Measurements from ENCODE around the gene MCEMP1.

MCEMP1 gene

DNA sequence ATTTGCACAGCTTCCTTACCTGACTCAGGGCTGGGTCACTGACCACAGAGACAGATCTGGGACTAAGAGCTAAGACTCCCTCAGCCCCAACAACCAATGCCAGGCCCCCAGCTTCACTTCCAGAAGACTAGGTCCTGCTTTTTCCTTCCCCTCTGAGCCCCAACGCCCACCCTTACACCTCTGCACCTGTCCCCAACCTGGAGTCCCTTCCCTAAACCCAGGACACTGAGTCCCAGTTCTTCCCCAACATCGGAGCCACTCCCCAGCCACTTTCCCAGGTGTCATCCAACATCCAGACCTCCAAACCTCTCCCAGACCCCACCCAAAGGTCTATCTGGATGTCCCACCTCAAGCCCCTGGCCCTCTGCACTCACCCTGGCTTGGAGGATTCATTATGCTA, 22.1 kb downstream of the MCEMP1 start:
- no peak for DNase-seq

DNA sequence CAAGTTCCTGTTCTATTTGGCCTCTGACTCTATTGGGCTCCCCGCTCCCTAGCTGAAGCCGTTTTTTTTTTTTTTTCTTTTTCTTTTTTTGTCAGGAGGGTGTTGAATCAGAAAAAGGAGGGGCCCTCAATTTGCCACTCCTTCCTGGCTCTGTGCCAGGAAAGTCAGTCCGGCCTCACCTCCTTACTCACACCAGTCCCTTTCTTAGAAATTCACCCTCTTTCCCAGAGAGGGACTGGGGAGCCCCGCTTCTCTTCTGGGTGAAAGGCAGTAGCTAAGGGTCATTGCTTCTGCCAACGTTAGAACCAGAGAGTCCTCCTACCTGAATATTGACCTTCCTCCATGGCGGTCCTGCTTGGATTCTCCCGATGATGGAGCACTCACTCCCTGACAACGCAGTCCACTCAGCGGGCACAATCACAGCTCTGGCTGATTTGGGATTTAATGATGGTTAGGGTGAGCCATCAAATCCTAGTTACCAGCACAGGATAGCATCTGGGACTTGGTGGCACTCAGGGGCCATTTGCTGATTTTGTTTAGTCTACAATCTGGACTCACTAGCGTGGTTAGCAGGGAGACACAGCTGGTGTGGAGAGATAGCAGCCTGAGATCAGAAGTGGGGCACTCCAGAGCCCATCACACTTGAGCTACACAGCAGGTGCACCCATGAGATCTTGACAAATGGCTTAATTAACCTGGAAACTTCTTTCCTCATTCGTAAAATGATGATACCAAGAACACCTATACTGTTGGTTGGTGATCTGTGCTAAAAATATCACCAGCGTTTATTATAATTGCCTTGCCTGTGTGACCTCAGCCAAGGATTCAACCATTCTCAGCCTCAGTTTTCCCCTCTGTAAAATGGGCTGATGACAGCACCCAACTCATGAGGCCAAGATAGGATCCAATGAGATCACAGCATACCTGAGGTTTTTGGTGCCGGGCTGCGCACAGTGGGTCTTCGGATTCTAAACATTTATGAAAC, 22.8 kb downstream of the MCEMP1 start:
- DNase-seq, result no peak

DNA sequence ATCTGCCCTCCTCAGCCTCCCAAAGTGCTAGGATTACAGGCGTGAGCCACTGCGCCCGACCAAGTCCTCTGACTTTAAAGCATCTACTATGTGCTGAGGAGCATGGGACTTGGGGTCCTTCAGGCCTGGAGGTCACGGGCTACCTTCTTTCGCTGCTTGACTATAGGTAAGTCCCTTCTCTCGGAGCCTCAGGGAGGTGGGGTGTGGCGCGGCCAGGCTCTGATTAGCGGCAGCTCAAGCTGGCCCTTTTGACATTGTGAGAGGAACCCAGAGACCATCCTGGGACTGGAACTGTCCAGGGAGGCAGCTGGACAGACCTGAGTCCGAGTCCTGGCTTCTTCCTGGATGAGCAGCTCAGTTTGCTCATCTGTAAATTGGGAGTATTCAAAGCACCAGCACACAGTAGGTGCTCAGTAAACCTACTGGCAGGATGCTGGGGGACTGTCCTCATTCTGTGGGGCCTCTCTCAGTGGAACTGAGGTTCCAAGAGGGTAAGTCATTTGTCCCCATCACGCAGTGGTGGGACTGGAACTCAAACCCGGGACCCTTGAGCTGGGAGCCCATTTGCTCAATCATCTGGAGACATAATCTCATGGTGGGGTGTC, 24.3 kb downstream of the MCEMP1 start:
- no peak for DNase-seq

DNA sequence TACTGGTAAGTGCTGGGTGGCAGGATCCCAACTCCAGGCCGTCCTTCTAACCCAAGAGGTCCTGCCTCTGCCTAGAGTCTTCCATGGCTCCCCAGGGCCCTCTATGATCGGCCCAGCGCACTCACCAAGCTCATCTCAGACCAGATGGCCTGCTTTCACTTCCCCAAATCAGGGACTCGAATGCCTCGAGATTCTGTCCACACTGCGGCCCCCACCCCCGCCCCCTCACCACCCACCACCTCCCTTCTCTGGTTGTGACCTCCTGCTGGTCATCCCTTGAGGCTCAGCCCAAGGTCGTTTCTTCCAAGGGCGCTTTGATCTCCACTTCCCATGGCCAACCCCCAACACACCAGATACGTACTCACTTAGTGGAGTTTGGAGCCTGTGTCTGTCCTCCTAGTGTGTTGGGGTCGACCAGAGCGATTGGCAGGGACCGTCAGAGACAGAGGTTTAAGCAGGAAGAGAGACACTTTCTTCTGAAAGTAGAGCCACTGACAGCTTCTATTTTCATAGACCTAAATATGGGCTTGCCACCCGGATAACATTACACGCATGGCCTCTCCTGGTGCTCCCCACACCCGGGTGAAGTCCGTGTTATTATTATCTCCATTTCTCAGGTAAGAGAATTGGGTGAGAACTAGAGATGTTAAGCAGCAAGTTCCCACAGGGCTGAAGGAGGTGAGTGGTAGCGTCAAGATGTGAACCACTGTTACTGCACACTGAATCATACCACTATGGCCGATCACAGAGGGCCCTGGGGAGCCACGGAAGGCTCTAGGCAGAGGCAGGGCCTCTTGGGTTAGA, 25.0 kb downstream of the MCEMP1 start, which contains the start of gene FCER2:
TSS of gene FCER2 (minus strand) at position 478 of the 804 bp plus-strand sequence. CDS start 2,371 bp downstream, outside the sequence.
- no peak for DNase-seq

DNA sequence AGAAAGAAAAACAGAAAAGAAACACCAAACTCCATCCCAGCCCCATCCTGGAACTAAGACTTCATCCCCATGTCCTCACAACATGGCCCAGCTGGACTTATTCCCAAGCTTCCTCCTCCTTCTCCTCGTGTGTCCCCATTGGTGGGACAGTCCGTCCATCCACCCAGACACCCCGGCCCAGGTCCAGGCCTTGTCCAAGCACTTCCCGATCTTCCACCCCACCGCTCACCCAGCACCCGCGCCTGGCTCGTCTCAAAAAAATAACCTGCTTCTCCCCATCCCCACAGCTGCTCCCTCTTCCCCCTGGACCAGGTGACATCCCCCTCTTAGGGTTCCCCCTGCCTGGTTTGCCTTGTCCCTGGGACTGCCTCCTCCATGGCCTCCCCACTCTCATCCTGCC, 26.4 kb downstream of the MCEMP1 start:
- no peak for DNase-seq

DNA sequence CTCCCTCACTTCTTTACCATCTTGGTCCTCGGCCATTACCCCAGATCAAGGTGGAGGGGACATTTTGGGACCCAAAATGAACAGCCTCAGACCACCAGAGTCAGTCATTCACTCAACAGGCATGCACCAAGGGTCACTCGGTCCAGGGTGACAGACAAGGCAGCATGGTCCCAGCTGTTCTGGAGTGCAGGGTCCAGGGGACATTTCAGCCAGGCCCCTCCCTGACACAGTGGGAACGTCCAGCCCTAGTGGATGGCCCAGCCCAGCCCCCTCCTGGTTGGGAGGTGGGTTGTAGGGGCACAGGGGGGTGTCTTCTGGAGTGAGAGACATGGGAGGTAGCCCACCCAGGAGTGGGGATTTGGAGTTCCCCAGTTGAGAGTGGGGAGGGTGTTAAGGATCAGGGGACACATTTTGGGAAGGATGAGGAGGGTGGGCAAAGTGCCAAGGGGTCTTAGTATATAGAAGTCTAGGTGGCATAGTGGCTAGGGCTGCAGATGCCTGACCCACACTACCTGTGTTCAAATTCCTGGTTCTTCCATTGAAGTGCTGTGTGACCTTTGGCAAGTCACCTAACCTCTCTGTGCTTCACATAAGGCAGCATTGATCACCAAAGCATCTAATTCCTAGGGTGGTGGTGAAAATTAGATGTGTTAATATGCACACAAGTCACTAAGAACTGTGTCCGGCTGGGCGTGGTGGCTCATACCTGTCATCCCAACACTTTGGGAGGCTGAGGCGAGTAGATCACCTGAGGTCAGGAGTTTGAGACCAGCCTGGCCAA, 27.6 kb downstream of the MCEMP1 start:
- DNase-seq, result no peak

DNA sequence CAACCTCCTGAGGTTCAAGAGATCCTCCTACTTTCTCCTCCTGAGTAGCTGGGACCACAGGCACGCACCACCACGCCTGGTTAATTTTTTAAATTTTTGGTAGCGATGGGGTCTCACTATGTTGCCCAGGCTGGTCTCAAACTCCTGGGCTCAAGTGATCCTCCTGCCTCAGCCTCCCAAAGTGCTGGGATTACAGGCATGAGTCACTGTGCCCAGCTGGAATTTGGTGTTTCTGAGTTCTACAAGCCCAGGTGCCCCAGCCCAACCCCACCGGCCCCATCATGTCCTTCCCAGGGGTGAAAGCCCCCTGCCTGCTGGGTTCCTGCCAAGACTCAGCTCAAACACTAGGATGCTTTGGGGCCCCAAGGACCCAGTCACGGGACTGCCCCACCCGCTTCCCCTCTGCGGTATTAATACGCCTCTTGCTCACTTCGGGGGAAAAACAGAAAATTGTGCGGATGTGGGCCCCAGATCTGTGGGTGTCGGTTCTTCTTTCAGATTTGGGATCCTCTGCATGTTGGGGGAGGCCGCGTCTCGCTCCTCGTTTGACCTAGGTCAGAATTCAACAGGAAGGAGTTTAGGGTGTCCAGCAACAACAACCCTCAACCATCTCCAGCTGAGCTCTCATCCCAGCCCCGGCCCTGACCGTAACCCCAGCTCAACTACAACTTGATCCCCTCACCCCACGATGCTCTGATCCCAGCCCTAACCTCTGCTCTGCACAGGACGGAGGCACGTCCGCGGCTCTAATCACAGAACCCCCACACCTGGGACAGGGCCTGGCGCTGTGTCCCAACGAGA, 28.7 kb downstream of the MCEMP1 start:
- no peak for DNase-seq

DNA sequence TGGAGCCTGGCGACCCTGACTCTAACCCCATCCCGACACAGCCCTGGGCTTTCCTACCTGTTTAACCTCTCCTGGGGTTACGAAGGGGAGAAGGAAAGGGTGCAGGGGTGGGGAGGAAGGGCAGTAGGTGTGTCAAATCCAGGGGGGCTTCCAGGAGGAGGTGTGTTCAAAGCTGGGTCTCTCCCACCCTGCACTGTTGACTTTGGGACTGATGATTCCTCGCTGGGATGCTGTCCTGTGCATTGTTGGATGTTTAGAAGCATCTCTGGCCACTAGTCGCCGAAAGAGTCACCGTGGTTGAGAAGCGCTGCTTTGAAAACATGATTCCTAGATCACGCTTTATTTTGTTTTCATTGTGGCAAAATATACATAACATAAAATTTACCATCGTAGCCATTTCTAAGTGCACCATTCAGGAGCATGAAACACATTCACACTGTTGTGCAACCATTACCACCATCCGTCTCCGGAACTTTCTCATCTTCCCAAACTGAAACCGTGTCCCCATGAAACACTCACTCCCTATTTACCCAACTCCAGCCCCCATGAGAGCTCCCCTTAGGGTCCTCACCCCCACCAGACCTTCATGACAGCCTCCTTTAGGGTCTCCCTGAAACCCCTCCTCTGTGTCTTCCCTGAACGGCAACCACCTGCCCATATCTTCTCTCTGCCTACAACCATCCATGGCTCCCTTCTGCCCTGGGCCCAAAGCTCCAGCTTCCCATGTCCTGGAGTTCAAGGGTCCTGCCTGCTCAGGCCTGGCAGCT, 29.5 kb downstream of the MCEMP1 start:
- DNase-seq, result no peak

DNA sequence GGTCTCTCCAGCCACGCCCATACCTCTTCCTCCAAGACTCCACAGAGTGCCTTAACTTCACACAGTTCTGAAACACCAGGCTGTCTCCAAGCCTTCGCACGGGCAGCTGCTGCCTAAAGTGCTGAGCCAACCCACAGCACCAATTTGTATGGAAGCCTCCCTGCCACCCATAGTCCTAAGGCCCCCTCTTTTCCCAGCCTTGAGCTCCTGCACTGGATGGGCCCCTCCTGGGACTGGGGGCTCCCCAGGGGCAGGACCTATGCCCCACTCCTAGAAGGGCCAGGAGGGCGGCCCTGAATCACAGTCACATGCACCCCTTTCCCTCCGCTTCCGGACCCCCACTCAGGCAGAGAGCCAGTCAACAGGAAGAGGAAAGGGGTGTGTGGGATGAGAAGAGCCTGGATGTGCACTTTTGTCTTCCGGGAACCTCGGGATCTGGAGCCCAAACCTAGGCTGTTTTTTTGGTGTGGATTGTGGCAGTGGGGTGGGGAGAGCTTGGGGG, 30.1 kb downstream of the MCEMP1 start:
- no peak for DNase-seq

DNA sequence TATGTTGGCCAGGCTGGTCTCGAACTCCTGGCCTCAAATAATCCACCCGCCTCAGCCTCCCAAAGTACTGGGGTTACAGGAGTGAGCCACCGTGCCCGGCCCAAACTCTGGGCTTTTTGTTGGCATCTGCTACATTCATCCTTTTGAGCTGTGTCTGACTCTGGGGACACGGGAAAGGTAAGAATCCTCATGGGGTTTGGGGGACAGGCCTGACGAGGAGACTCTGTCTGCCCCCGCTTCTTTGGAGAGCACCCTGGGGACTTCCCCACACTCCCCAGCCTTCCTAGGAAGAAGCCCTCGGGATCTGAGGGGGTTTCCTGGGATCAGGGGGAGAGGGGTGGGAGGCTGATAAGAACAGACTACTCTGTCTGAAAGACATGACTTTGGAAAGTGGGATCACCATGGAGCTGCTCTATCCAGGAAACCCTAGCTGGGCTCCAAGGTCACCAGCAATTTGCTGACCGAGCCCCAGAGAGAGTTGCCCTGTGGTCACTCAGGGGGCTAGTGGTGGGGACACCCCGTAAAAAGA, 33.1 kb downstream of the MCEMP1 start:
- no peak for DNase-seq

DNA sequence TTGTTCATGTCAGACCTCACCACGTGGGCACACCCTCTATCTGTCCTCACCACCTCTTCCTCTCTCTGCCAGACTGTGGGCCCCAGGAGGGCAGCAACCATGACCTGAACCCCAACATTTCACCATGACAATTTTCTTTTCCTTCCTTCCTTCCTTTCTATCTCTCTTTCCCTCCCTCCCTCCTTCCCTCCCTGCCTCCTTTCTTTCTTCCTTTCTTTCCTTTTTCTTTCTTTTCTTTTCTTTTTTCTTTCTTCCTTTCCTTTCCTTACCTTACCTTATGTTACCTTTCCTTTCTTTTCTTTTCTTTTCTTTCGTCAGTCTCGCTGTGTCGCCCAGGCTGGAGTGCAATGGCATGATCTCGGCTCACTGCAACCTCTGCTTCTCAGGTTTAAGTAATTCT, 33.7 kb downstream of the MCEMP1 start:
- DNase-seq, result no peak

DNA sequence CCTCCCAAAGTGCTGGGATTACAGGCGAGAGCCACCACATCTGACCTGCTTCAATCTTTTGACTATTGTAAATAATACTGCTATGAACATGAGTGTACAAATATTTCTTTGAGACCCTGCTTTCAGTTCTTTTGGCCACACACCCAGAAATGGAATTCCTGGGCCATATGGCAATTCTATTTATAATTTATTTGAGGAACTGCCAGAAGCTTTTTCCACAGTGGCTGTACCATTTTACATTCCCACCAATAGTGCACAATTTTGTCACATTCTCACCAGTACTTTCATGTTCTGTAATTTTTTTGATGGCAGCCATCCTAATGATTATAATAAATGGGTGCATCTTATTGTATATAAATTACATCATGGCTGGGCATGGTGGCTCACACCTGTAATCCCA, 38.8 kb downstream of the MCEMP1 start:
- no peak for DNase-seq

DNA sequence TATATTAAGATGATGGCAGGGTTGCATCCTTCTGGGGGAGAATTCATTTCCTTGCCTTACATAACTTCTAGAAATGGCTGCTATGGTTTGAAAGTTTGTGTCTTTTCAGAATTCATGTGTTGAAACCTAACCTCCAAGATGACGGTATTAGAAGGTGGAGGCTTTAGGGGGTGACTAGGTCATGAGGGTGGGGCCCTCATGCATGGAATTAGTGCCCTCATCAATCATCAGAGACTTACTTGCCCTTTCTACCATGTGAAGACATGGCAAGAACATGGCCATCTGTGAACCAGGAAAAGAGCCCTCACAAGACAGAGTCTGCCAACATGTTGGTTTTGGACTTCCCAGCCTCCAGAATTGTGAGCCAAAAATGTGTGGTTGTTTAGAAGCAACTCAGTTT, 39.9 kb downstream of the MCEMP1 start:
- no peak for DNase-seq

DNA sequence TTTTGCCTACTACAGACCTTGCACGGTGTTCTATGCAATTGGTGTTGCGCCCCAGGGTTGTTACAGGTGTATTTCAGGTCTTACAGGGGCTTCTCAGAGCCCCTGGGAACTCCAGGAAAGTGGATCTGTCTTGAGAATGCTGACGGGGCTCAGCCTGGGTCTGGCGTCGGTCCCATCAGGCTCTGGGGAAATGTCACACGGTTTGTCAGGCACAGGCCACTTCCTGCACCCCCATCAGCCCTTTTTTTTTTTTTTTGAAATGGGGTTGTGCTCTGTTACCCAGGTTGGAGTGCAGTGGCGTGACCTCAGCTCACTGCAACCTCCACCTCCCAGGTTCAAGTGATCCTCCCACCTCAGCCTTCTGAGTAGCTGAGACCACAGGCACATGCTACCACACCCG, 41.8 kb downstream of the MCEMP1 start:
- no peak for DNase-seq

DNA sequence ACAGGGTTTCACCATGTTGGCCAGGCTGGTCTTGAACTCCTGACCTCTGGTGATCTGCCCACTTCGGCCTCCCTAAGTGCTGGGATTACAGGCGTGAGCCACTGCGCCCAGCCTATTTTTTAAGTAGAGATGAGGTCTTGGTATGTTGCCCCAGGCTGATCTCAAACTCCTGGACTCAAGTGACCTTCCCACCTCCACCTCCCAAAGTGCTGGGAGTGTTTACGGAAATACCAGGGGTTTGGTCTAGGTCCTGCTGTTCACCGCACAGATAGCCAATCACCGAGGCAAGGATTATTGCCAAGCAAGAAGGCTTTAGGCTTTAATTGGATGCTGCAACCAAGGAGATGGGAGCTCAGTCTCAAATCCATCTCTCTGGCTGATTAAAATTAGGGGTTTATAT, 43.5 kb downstream of the MCEMP1 start:
- DNase-seq, result no peak

DNA sequence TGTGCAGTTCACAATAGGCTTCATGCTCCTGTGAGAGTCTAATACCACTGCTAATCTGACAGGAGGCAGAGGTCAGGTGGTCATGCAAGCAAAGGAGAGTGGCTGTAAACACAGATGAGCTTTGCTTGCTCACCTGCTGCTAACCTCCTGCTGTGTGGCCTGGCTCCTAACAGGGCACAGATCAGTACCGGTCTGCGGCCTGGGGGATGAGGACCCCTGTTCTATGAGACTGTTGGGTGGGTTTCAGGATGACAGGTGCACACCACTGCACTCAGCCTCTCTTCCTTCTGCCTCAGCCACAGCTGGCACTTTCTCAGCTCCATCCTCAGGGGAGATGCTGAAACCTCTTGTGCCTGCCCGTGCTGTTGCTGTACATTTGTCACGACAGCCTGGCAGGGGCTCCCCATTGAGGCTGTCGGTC, 45.4 kb downstream of the MCEMP1 start:
- DNase-seq, result no peak

DNA sequence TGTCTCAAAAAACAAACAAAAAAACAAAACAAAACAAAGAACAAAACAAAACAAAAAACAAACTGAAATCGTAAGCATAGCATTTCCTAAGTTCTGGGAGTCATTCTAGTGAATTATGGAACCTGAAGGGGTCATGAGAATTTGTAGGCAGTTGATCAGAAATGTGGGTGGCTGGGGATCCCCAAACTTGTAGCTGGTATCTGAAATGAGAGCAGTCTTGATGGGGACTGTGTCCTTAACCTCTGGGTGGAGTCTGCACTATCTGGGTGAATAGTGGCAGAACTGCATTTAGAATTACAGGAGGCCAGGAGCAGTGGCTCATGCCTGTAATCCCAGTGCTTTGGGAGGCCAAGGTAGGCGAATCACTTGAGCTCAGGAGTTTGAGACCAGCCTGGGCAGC, 48.9 kb downstream of the MCEMP1 start:
- DNase-seq, result no peak

DNA sequence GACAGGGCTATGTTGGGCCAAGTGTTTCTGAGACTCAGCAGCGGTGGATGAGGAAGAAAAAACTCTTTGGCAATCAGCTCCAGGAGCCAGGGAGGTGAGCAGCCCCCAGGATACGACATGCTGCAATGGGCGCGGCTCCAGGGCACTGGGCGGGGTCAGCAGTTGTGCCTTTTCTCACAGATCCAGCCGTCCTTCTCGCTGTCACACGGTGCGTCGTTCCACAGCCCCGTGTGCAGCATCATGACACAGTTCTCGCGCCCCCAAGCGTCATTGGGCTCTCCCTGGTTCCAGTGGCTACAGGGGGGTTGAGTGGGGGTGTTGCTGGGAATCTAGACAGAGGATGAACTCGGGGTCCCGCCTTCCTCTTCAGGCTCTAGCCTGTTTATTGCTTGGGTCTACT, 52.3 kb downstream of the MCEMP1 start:
- DNase-seq, result no peak

Data from islet precursor cell (in vitro differentiated cells).